IPS DF 19.7 (cell line): ENCODE results near the gene PRSS1.
"Not testable (repeated sequence)": the region's sequence is repeated elsewhere in the genome, so short reads cannot be mapped to it uniquely, and the experiment has no call there.

Source experiments
- DNase-seq: peaks from one replicate; pipeline ENCODE4 v3.0.0-alpha.2; 2013; ENCODE audit warnings: low read depth, low spot score

PRSS1 gene

GRCh38 chr7:142746264-142746663 lies 3.0 kb upstream of the PRSS1 start:
- no peak for DNase-seq

GRCh38 chr7:142748410-142748809 lies 862 bp upstream of the PRSS1 start:
- not testable (repeated sequence) for DNase-seq

GRCh38 chr7:142750321-142750938 lies 1.2 kb downstream of the PRSS1 start:
- no peak for DNase-seq

GRCh38 chr7:142751526-142752175 lies 2.4 kb downstream of the PRSS1 start:
- DNase-seq, result not testable (repeated sequence)

- DNase-seq, result no peak
These were observed 3.3 kb downstream of the PRSS1 start for GRCh38 chr7:142752376-142753225.

DNA sequence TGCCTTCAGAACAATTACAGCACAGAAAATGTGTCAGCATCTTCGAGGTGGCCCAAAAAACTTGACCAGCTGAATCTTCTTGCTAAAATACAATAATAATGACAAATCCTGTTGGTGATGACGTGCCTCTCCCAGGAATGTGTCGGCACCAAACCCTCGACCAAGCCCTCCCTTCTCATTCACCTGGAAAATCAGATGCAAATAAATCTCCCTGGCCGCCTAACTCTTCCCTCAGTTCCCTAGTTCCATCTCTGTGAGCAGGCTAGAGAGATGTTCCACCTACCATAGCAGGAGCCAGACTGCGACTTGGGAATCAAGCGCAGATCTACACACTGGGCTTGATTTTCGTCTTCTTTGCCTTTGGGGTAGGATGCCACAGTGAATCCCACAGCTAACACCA lies 4.1 kb downstream of the PRSS1 start:
- DNase-seq, result no peak

- not testable (repeated sequence) for DNase-seq
These were observed 4.7 kb downstream of the PRSS1 start for GRCh38 chr7:142753925-142754491.

GRCh38 chr7:142754681-142755575 lies 5.7 kb downstream of the PRSS1 start:
- no peak for DNase-seq

GRCh38 chr7:142758312-142758711 lies 9.0 kb downstream of the PRSS1 start:
- not testable (repeated sequence) for DNase-seq

- no peak for DNase-seq
These were observed 10.2 kb downstream of the PRSS1 start for GRCh38 chr7:142759433-142759832.

DNA sequence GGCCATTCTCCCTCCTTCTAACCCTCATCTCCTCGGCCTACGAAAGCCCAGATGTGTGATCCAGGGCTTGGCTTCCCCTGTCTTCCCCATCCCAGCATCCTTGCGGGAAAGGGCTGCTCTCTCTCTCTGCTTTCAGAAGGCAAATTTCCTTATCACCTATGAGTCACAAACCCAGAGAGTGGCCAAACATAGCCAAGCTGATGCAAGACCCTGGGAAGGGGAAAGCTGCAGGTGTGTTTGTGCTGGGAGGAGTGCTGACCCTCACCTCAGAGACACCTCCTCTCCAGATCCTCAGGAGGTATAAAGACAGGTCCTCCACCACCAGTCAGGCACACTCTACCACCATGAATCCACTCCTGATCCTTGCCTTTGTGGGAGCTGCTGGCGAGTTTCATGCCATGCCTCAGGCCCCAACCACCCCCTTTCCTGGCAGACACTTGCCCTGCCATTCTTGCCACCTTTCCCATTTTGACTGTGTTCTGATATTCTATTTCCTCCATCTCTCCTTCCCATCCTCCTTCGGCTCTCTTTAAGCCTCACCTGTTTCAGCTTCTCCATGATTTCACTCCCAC lies 10.9 kb downstream of the PRSS1 start:
- no peak for DNase-seq

DNA sequence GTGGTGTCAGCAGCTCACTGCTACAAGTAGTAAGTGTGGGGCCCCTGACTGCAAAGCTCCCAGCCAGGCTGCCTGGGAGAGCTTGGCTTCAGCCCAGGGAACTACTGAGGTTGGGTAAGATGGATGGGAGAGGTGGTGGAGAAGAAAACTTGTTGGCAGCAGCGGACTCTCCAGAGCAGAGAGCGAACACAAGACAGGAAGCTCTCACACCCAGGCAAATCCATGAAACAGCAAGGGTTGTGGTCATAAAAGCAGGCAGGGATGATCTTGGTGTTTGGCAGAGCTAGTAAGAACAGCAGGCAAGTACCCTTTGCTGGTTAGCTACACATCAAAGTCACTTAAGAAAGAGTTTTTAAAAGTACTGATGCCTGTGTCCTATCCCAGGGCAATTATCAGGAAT lies 12.3 kb downstream of the PRSS1 start:
- DNase-seq, result not testable (repeated sequence)

DNA sequence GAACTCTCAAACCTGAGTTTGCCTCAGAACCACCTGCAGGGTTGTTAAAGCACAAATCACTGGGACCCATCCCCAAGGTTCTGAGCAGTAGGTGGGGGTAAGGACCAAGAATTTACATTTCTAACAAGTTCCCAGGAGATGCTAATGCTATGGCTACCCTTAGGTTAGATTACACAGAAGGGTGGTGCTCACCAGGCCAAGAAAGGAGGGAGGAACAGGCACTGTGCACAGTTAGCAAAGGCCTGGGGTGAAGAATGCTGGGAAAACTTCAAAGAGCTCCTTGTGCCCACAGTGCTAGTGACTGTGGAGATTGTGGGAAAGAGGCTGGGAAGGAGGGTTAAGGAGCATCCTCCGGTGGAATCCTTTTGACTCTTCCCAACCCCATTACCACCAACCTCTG lies 12.8 kb downstream of the PRSS1 start:
- no peak for DNase-seq

- DNase-seq, result no peak
These were observed 18.2 kb downstream of the PRSS1 start for GRCh38 chr7:142767451-142767850.

DNA sequence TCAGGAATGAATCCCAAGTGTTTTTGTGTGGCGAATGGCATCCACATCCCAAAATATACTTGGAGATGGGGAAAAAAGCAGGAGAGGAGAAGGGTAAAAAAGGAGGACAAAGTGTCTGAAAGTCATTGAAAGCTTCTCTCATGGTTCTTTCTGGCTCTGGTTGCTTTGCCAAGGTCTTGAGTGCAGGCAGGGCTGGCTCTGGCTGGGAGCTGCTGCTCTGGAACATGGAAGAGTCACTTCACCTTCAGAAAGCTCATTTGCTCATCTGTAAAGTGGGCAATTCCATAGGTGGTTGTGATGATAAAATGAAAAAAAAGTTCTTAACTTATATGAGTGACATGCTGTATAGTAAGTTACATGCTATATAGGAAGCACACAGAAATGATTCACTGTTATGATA lies 18.6 kb downstream of the PRSS1 start:
- DNase-seq, result no peak

DNA sequence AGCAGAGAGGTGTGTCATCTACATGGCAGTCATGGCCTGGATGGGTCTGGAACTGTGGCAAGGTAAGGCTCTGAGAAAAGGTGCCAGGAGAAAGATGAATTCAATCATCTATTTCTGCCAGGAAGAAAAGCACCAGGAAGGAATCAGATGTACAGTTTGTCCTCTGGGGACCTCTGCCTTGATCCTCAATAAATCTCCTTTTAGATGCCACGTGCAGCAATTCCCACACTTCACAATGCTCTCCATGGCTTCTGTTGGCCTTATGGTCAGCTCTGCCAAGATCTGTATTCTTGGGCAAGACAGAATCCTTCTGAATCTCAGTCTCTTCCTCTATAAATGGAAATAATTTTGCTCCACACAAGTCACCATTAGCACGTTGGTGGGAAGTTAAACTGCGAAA lies 19.6 kb downstream of the PRSS1 start:
- DNase-seq, result not testable (repeated sequence)

GRCh38 chr7:142770661-142771352 lies 21.5 kb downstream of the PRSS1 start, which contains the start of gene PRSS2:
TSS of gene PRSS2 (plus strand) at chr7:142770970. CDS start at chr7:142770983, 13 bp downstream.
- DNase-seq, result no peak

- DNase-seq, result no peak
These were observed 22.1 kb downstream of the PRSS1 start for GRCh38 chr7:142771353-142771723.

DNA sequence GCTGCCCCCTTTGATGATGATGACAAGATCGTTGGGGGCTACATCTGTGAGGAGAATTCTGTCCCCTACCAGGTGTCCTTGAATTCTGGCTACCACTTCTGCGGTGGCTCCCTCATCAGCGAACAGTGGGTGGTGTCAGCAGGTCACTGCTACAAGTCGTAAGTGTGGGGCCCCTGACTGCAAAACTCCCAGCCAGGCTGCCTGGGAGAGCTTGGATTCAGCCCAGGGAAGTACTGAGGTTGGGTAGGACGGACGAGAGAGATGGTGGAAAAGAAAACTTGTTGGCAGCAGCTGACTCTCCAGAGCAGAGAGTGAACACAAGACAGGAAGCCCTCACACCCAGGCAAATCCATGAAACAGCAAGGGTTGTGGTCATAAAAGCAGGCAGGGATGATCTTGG lies 22.8 kb downstream of the PRSS1 start:
- DNase-seq, result no peak

- no peak for DNase-seq
These were observed 23.4 kb downstream of the PRSS1 start for GRCh38 chr7:142772673-142773072.
